ENCODE results near the gene STRA6.

GRCh38 chr15:74172701-74173379 lies 29.7 kb downstream of the STRA6 start:
- TF ChIP-seq CTCF (IDR thresholded peaks at IDR 0.05): no peak
- no peak for TF ChIP-seq EZH2 (IDR thresholded peaks at IDR 0.05; ENCODE audit: borderline replicate concordance, insufficient read depth, low read depth, low read length, poor library complexity, severe bottlenecking)
